GM12878 (cell line): ENCODE measurements around the gene TAX1BP1. TPM values are rescaled to one million over a fixed set of nuclear protein-coding genes. Genes with fewer than 3 reads are reported as not detected.

ENCODE experiments used
- ATAC-seq: fragments of 200-7000 bp; cut with Tn5 transposase; 3 replicates; pipeline ENCODE4 v1.9.1; 2020; ENCODE audit warnings: mild to moderate bottlenecking, moderate library complexity
- BruUV-seq: library from RNA; stranded (reverse); fragments of 400-500 nt; replicated peaks from 2 replicates; lab custom pipeline; 2021; lab: Mats Ljungman, UMichigan
- CTCF ChIA-PET: fragments of 300-600 bp; sonication (Branson Sonifier 250); formaldehyde crosslinking; extraction: SDS; loops from one replicate; lab custom pipeline; 2021; ENCODE audit warnings: inconsistent platforms; lab: Yijun Ruan, JAX
- POLR2A ChIA-PET: fragments of 350-600 bp; formaldehyde crosslinking; extraction: SDS; loops from one replicate; lab custom pipeline; 2021; ENCODE audit warnings: inconsistent platforms; lab: Charles Lee
- RAD21 ChIA-PET: fragments of 300-600 bp; sonication (Branson Sonifier 250); formaldehyde crosslinking; loops from one replicate; lab custom pipeline; 2023; ENCODE audit warnings: antibody characterized with exemption; ENCODE audit not compliant: unreplicated experiment; lab: Charles Lee
- SMC1A ChIA-PET: fragments of 300-600 bp; sonication (Branson Sonifier 250); formaldehyde crosslinking; loops from one replicate; lab custom pipeline; 2023; ENCODE audit not compliant: unreplicated experiment, uncharacterized antibody; lab: Charles Lee
- DNase-seq: peaks from one replicate; pipeline ENCODE4 v3.0.0-alpha.2; 2011; ENCODE audit warnings: low read depth, low spot score
- FAIRE-seq: peaks from 3 replicates; lab custom pipeline; 2011; peaks lifted over from hg19 to GRCh38; lab: Jason Lieb, UNC
- H2AFZ ChIP-seq: 2 replicates; pipeline ENCODE4 v1.6.0; 2011; ENCODE audit warnings: low read depth, low read length, control low read depth; ENCODE audit not compliant: control insufficient read depth
- H3K27ac ChIP-seq: 2 replicates; pipeline ENCODE4 v1.5.1; 2011; ENCODE audit warnings: control low read depth; ENCODE audit not compliant: control insufficient read depth, insufficient read depth
- H3K27me3 ChIP-seq, 2 experiments: replicated peaks in 1 of 2; 2 replicates each; pipeline versions ENCODE4 v1.6.0 to v1.6.1; 2011; ENCODE audit warnings: low read length in 1 of 2; ENCODE audit not compliant: control insufficient read depth in 2 of 2, insufficient read depth in 2 of 2
- H3K36me3 ChIP-seq, 2 experiments: 2 replicates each; pipeline ENCODE4 v1.5.1; 2011; ENCODE audit warnings: low read length in 1 of 2; ENCODE audit not compliant: control insufficient read depth in 2 of 2, insufficient read depth in 2 of 2
- H3K4me1 ChIP-seq: 2 replicates; pipeline ENCODE4 v1.6.1; 2011; ENCODE audit warnings: mild to moderate bottlenecking, low read length, moderate library complexity, mixed read lengths; ENCODE audit not compliant: control insufficient read depth, insufficient read depth
- H3K4me2 ChIP-seq: 2 replicates; pipeline ENCODE4 v1.6.0; 2011; ENCODE audit warnings: control low read depth; ENCODE audit not compliant: control insufficient read depth, insufficient read depth
- H3K4me3 ChIP-seq: fragments of 200-600 bp; sonication (generic); 2 replicates; pipeline ENCODE4 v1.5.1; 2016
- H3K79me2 ChIP-seq: 2 replicates; pipeline ENCODE4 v1.6.0; 2011; ENCODE audit warnings: low read length; ENCODE audit not compliant: control insufficient read depth, insufficient read depth
- H3K9ac ChIP-seq: 2 replicates; pipeline ENCODE4 v1.8.0; 2011; ENCODE audit warnings: low read length, control low read depth, mixed read lengths; ENCODE audit not compliant: control insufficient read depth, insufficient read depth
- H3K9me3 ChIP-seq: replicated peaks from 3 replicates; pipeline ENCODE4 v1.5.1; 2011; ENCODE audit warnings: mild to moderate bottlenecking, low read length; ENCODE audit not compliant: control insufficient read depth, insufficient read depth
- H4K20me1 ChIP-seq: 2 replicates; pipeline ENCODE4 v1.6.0; 2011; ENCODE audit not compliant: control insufficient read depth, insufficient read depth
- ATF2 ChIP-seq: IDR thresholded peaks from 2 replicates; pipeline ENCODE4 v1.6.1; 2012; ENCODE audit warnings: low read length, inconsistent platforms
- CREB1 ChIP-seq: IDR thresholded peaks from 2 replicates; pipeline ENCODE4 v1.6.1; 2012; ENCODE audit warnings: low read depth, mild to moderate bottlenecking, inconsistent platforms
- HCFC1 ChIP-seq: fragments of 150-350 bp; IDR thresholded peaks from 2 replicates; pipeline ENCODE4 v1.6.1; 2014; ENCODE audit warnings: low read length
- IKZF1 ChIP-seq: fragments of 450-650 bp; conservative IDR thresholded peaks from 2 replicates; pipeline ENCODE4 v1.6.1; 2017; ENCODE audit warnings: antibody characterized with exemption, mild to moderate bottlenecking
- MYB ChIP-seq: fragments of 150-350 bp; IDR thresholded peaks from 2 replicates; pipeline ENCODE4 v1.6.1; 2014; ENCODE audit warnings: mild to moderate bottlenecking, low read depth, low read length, borderline replicate concordance
- NR2C2 ChIP-seq: IDR thresholded peaks from 2 replicates; pipeline ENCODE4 v1.6.1; 2011; ENCODE audit warnings: borderline replicate concordance, low read depth; ENCODE audit not compliant: control insufficient read depth, insufficient read length
- PML ChIP-seq: IDR thresholded peaks from 2 replicates; pipeline ENCODE4 v1.6.1; 2012; ENCODE audit warnings: low read length, inconsistent platforms
- SUPT20H ChIP-seq: IDR thresholded peaks from 2 replicates; pipeline ENCODE4 v1.6.1; 2011; ENCODE audit warnings: low read depth, mild to moderate bottlenecking, low read length, moderate library complexity, borderline replicate concordance; ENCODE audit not compliant: control insufficient read depth
- WGBS: methylation state at CpG from one replicate; pipeline ENCODE4 v1.1.6; 2016; ENCODE audit warnings: low lambda C conversion rate; ENCODE audit not compliant: insufficient replicate concordance, insufficient coverage; ENCODE audit errors: missing lambda C conversion rate; 5-methylcytosine and 5-hydroxymethylcytosine counted together
- in situ Hi-C: fragments of 300-500 bp; cut with MboI; formaldehyde crosslinking; loops from 9 replicates; pipeline ENCODE4 v1.14.3; 2018; ENCODE audit warnings: mixed read lengths
- intact Hi-C: fragments of 100-400 bp; cut with micrococcal nuclease; formaldehyde crosslinking; loops from one replicate; pipeline ENCODE4 v1.14.2; 2022; ENCODE audit not compliant: unreplicated experiment
- polyA plus RNA-seq, 11 experiments: library from polyadenylated mRNA; depleted of rRNA in 4 of 11; unstranded in 6 of 11; stranded (reverse) in 5 of 11; fragments of >200 nt; fragmentation: Nextera tagmentation in 4 of 11; fragmentation: Illumina TruSeq in 1 of 11; extraction: Ambion mirVana in 4 of 11; extraction: Trizol in 1 of 11; gene quantifications; 1 replicate in 1 of 11; 2 replicates in 10 of 11; pipeline versions ENCODE4 v1.2.1 to v1.2.3, GENCODE V29; 2011 to 2016; ENCODE audit warnings: inconsistent platforms in 2 of 11, missing spikeins in 2 of 11, low read depth in 1 of 11
- total RNA-seq, 4 experiments: library from RNA; depleted of rRNA in 3 of 4; stranded (reverse); fragments of >200 nt in 3 of 4; fragmentation: Illumina TruSeq in 1 of 4; extraction: Trizol in 1 of 4; gene quantifications; 2 replicates each; pipeline versions ENCODE4 v1.2.1 to v1.2.3, GENCODE V29; 2013 to 2021
- TF ChIP-seq, protein P1 (sequence below): fragments of 450-650 bp; IDR thresholded peaks from 2 replicates; pipeline ENCODE4 v1.6.1; 2014; ENCODE audit warnings: mild to moderate bottlenecking

Gene TAX1BP1
- total and polyA plus RNA-seq, 10 of the 15 experiments (the other 5 are each of a cell fraction or from before 2014, with no cell fraction given): 30.8 to 105 (median 52.0) TPM

DNA sequence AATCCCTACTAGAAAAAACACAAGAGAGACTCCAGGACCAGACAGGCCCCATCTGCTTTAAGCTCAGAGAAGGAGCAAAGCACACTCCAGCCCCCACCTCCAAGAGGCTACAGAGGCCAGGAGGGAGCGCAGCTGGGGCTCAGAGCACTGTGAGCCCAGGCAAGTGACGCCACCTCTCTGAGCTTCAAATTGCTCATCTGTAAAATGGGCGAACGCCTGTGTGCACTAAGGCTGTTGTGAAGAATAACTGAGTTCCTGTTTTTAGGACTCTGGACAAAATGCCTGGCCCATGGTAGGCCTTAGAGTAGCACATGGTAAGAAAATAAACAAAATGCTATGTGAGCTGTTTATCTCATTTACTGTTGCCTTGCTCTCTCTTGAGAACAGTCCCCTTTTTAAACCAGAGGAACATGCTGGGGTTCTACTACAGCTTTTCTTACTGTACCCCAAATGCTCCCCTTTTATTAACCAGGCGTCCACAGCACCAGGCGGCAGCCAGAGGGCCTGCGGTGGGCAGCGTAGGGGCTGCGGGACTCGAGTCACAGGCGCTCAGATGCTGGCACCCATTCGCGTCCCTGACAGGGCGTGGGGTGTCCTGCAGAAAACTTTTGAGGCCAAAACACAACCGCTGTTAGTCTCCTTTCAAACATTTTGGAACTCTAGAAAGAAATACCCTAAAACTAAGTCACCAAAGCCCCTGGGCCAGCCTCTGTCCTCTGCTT is 103.8 kb downstream of the TAX1BP1 start:
- H3K9ac ChIP-seq: no peak overlapping the region

GRCh38 chr7:27846388-27846787 is 106.4 kb downstream of the TAX1BP1 start:
- RAD21 ChIA-PET: no interaction called here
- no TSS peak for BruUV-seq
- no peak for TF ChIP-seq NR2C2
- no peak for TF ChIP-seq PML
- no peak for TF ChIP-seq HCFC1
- no peak for TF ChIP-seq IKZF1
- no peak for TF ChIP-seq MYB
- TF ChIP-seq, protein P1, sequence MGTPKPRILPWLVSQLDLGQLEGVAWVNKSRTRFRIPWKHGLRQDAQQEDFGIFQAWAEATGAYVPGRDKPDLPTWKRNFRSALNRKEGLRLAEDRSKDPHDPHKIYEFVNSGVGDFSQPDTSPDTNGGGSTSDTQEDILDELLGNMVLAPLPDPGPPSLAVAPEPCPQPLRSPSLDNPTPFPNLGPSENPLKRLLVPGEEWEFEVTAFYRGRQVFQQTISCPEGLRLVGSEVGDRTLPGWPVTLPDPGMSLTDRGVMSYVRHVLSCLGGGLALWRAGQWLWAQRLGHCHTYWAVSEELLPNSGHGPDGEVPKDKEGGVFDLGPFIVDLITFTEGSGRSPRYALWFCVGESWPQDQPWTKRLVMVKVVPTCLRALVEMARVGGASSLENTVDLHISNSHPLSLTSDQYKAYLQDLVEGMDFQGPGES: no peak

More for the DNA sequence above, 103.8 kb downstream of the TAX1BP1 start:
- CTCF ChIA-PET: no interaction called here
- no peak overlapping the region for H3K4me3 ChIP-seq
- H3K9me3 ChIP-seq: no peaks in the 10 kb centered on the region
- SMC1A ChIA-PET: no interaction called here
- FAIRE-seq (no peak), ATAC-seq (no peak), DNase-seq (no peak)
- H2AFZ ChIP-seq: no peak overlapping the region
- RAD21 ChIA-PET: no interaction called here
- H3K27ac ChIP-seq: no peak overlapping the region
- no TSS peak for BruUV-seq
- H3K27me3 ChIP-seq: no peaks in the 10 kb centered on the region
- in situ Hi-C loops: no loop called here
- no peak overlapping the region for H3K4me2 ChIP-seq
- no peaks in the 10 kb centered on the region for H3K36me3 ChIP-seq
- H3K4me1 ChIP-seq: no peaks in the 10 kb centered on the region
- no peaks in the 10 kb centered on the region for H3K79me2 ChIP-seq
- TF ChIP-seq CREB1: no peak
- TF ChIP-seq ATF2: no peak
- TF ChIP-seq SUPT20H: no peak
- TF ChIP-seq, all 136 proteins: peak for 0
- H4K20me1 ChIP-seq: no peaks in the 10 kb centered on the region
- intact Hi-C loops: loop anchor here (5.0 kb wide), 1 partner anchor 79 kb away; no protein-coding TSS in a partner anchor
- 59% methylated on average over 15 of the region's 15 CpGs for WGBS
- POLR2A ChIA-PET: no interaction called here

More at GRCh38 chr7:27846388-27846787, 106.4 kb downstream of the TAX1BP1 start:
- Histone ChIP-seq H3K4me2 (no peak overlapping the region), H3K36me3 (no peaks in the 10 kb centered on the region), H3K27me3 (no peaks in the 10 kb centered on the region), H3K79me2 (no peaks in the 10 kb centered on the region), H3K4me1 (no peaks in the 10 kb centered on the region), H3K4me3 (no peak overlapping the region), H3K9me3 (no peaks in the 10 kb centered on the region), H3K27ac (no peak overlapping the region), H4K20me1 (no peaks in the 10 kb centered on the region), H3K9ac (no peak overlapping the region), H2AFZ (no peak overlapping the region)
- CTCF ChIA-PET: interaction anchor here (1.5 kb wide), 1 partner anchor 146 kb away, joined by 3 read pairs; no protein-coding TSS in a partner anchor
- FAIRE-seq (no peak), ATAC-seq (no peak), DNase-seq (no peak)
- SMC1A ChIA-PET: no interaction called here
- intact Hi-C loops: no loop called here
- in situ Hi-C loops: no loop called here
- 76% methylated on average over 3 of the region's 3 CpGs for WGBS
- POLR2A ChIA-PET: no interaction called here
